ENCODE measurements around the gene SH3BP5.

Gene SH3BP5

DNA sequence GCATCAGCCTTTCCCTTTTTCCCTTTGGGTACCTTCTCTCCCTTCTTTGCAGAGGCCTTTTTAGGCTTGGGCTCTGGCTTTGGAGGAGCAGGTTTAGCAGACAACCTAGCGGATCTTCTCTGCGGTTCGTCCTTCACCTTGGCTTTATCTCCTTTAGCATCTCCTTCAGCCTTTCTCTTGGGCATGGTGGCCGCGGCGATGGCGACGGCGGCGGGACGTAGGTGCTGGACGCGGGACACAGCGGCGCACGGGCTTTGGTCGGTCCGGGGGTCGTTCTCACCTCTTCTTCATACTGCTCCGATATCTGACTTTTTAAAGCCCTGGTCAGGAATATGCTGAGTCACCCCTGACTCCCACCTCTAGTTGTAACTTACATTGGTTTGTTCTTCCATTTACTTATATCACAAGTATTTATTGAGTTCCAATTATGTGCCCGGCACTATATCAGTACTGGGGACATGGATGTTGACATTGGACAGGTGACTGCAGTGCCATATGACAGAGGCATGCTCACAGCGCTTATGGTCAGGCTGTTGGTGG lies 43.1 kb upstream of the SH3BP5 start:
- no peak for DNase-seq (ENCODE audit: low spot score)
- H2BK15ac ChIP-seq (ENCODE audit: low read length), result no peak overlapping the region
- no peak overlapping the region for H3K18ac ChIP-seq (ENCODE audit: low read length)
- H3K14ac ChIP-seq (ENCODE audit: low read length), result no peak overlapping the region
- no peak overlapping the region for H4K8ac ChIP-seq (ENCODE audit: low read depth, low read length)
- H3K27ac ChIP-seq (replicated peaks; ENCODE audit: low read length), result no peak overlapping the region
- H3K23ac ChIP-seq (ENCODE audit: low read depth, low read length, poor library complexity), result no peak overlapping the region
- H4K91ac ChIP-seq (ENCODE audit: low read depth, low read length, poor library complexity), result no peak overlapping the region
- no peak overlapping the region for H3K4me2 ChIP-seq (ENCODE audit: insufficient read depth, low read length, poor library complexity, severe bottlenecking)
- H3K9ac ChIP-seq (ENCODE audit: low read depth, low read length, poor library complexity), result peak overlapping the region; percentile 50
- no peak overlapping the region for H2AFZ ChIP-seq (ENCODE audit: low read length)
- peaks cover 0 to 4% (median 0%) of the 10 kb centered on the region in 3 experiments for H3K27me3 ChIP-seq (ENCODE audit: control insufficient read depth in 3 of 3, insufficient read depth in 3 of 3, low read depth in 1 of 3, low read length in 3 of 3)
- no peak overlapping the region for H2BK120ac ChIP-seq (ENCODE audit: low read depth, low read length)
- H2BK12ac ChIP-seq (ENCODE audit: low read length), result no peak overlapping the region
- no peak overlapping the region for H2AK5ac ChIP-seq (ENCODE audit: low read depth, low read length)
- no peaks in the 10 kb centered on the region for H3K36me3 ChIP-seq (replicated peaks in 1 of 2; ENCODE audit: control insufficient read depth in 2 of 2, insufficient read depth in 2 of 2, low read length in 2 of 2)
- no peak overlapping the region for H3K4me3 ChIP-seq (ENCODE audit: low read length in 2 of 2)
- H3K4ac ChIP-seq (ENCODE audit: low read length), result no peak overlapping the region
- no peaks in the 10 kb centered on the region for H3K79me1 ChIP-seq (ENCODE audit: low read depth, low read length)
- H3K9me3 ChIP-seq (replicated peaks in 1 of 2; ENCODE audit: control insufficient read depth in 2 of 2, insufficient read depth in 1 of 2, low read depth in 1 of 2, low read length in 2 of 2), result no peaks in the 10 kb centered on the region
- no peak overlapping the region for H2BK5ac ChIP-seq (ENCODE audit: low read length)
- no CpG with 5 or more reads among the region's 22 CpGs for WGBS, 2 donors (ENCODE audit: extremely low coverage in 2 of 2, insufficient read length in 2 of 2, insufficient replicate concordance in 1 of 2)
- H3K4me1 ChIP-seq (ENCODE audit: control insufficient read depth in 2 of 2, insufficient read depth in 1 of 2, low read depth in 1 of 2, low read length in 2 of 2), result peaks cover 0 to 2% of the 10 kb centered on the region in 2 donors

GRCh38 chr3:15372918-15373317 lies 40.5 kb upstream of the SH3BP5 start:
- H2AK5ac ChIP-seq (ENCODE audit: low read depth, low read length), result no peak overlapping the region
- H4K8ac ChIP-seq (ENCODE audit: low read depth, low read length), result no peak overlapping the region
- H3K4me3 ChIP-seq (ENCODE audit: low read length in 2 of 2), result no peak overlapping the region
- H3K4me1 ChIP-seq (ENCODE audit: control insufficient read depth in 2 of 2, insufficient read depth in 1 of 2, low read depth in 1 of 2, low read length in 2 of 2), result peaks cover 0 to 1% of the 10 kb centered on the region in 2 donors
- no peak overlapping the region for H4K91ac ChIP-seq (ENCODE audit: low read depth, low read length, poor library complexity)
- no peak overlapping the region for H3K23ac ChIP-seq (ENCODE audit: low read depth, low read length, poor library complexity)
- no peak for DNase-seq (ENCODE audit: low spot score)
- H2BK5ac ChIP-seq (ENCODE audit: low read length), result no peak overlapping the region
- H3K9me3 ChIP-seq (replicated peaks in 1 of 2; ENCODE audit: control insufficient read depth in 2 of 2, insufficient read depth in 1 of 2, low read depth in 1 of 2, low read length in 2 of 2), result no peaks in the 10 kb centered on the region
- H2BK12ac ChIP-seq (ENCODE audit: low read length), result no peak overlapping the region
- H3K18ac ChIP-seq (ENCODE audit: low read length), result no peak overlapping the region
- H3K4ac ChIP-seq (ENCODE audit: low read length), result no peak overlapping the region
- H3K79me1 ChIP-seq (ENCODE audit: low read depth, low read length), result no peaks in the 10 kb centered on the region
- no peak overlapping the region for H3K9ac ChIP-seq (ENCODE audit: low read depth, low read length, poor library complexity)
- H3K14ac ChIP-seq (ENCODE audit: low read length), result no peak overlapping the region
- H2AFZ ChIP-seq (ENCODE audit: low read length), result no peak overlapping the region
- no peak overlapping the region for H2BK120ac ChIP-seq (ENCODE audit: low read depth, low read length)
- H3K4me2 ChIP-seq (ENCODE audit: insufficient read depth, low read length, poor library complexity, severe bottlenecking), result no peak overlapping the region
- WGBS, 2 donors (ENCODE audit: extremely low coverage in 2 of 2, insufficient read length in 2 of 2, insufficient replicate concordance in 1 of 2), result no CpG with 5 or more reads among the region's 4 CpGs
- H2BK15ac ChIP-seq (ENCODE audit: low read length), result no peak overlapping the region
- H3K36me3 ChIP-seq (replicated peaks in 1 of 2; ENCODE audit: control insufficient read depth in 2 of 2, insufficient read depth in 2 of 2, low read length in 2 of 2), result no peaks in the 10 kb centered on the region
- no peak overlapping the region for H3K27ac ChIP-seq (replicated peaks; ENCODE audit: low read length)
- H3K27me3 ChIP-seq (ENCODE audit: control insufficient read depth in 3 of 3, insufficient read depth in 3 of 3, low read depth in 1 of 3, low read length in 3 of 3), result peaks cover 0 to 7% (median 0%) of the 10 kb centered on the region in 3 experiments

DNA sequence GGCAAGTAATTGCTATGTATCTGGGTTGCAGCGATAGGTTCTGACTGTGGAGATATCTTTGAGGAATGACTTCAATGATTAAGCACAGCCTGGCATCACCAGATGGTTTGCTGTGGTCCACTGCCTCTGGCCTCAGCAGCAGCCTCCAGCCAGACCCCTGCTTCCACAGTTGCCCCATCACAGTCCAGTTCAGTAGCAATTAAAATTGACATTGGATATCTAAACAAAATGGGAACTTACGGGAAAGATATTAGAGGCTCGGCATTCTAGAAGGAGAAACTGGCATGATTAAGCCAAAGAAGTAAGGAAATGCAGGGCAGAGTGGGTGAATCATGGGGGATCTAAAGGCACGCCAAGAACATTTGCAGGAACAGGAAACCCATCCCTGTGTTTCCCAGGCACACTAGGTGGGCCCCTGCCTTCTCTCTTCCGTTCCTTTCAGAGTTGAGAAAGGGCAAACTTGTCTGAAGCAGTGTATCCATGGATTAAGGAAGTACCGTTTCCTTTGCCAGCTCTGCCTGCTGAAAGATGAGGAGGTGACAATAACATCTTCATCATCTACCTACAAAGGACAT lies 36.3 kb upstream of the SH3BP5 start:
- Histone ChIP-seq H3K9ac (ENCODE audit: low read depth, low read length, poor library complexity) (no peak overlapping the region), H3K4me3 (ENCODE audit: low read length in 2 of 2) (no peak overlapping the region), H3K79me1 (ENCODE audit: low read depth, low read length) (no peaks in the 10 kb centered on the region), H3K18ac (ENCODE audit: low read length) (no peak overlapping the region), H2BK12ac (ENCODE audit: low read length) (no peak overlapping the region), H3K4ac (ENCODE audit: low read length) (no peak overlapping the region), H2AFZ (ENCODE audit: low read length) (peak overlapping the region; percentile 43), H3K23ac (ENCODE audit: low read depth, low read length, poor library complexity) (no peak overlapping the region), H3K36me3 (replicated peaks in 1 of 2; ENCODE audit: control insufficient read depth in 2 of 2, insufficient read depth in 2 of 2, low read length in 2 of 2) (no peaks in the 10 kb centered on the region), H3K27me3 (ENCODE audit: control insufficient read depth in 3 of 3, insufficient read depth in 3 of 3, low read depth in 1 of 3, low read length in 3 of 3) (peaks cover 0 to 7% (median 0%) of the 10 kb centered on the region in 3 experiments), H2BK5ac (ENCODE audit: low read length) (no peak overlapping the region), H3K4me2 (ENCODE audit: insufficient read depth, low read length, poor library complexity, severe bottlenecking) (no peak overlapping the region), H3K4me1 (ENCODE audit: control insufficient read depth in 2 of 2, insufficient read depth in 1 of 2, low read depth in 1 of 2, low read length in 2 of 2) (no peaks in the 10 kb centered on the region), H3K14ac (ENCODE audit: low read length) (no peak overlapping the region), H2AK5ac (ENCODE audit: low read depth, low read length) (no peak overlapping the region), H4K8ac (ENCODE audit: low read depth, low read length) (no peak overlapping the region), H2BK15ac (ENCODE audit: low read length) (no peak overlapping the region), H3K9me3 (replicated peaks in 1 of 2; ENCODE audit: control insufficient read depth in 2 of 2, insufficient read depth in 1 of 2, low read depth in 1 of 2, low read length in 2 of 2) (peaks cover 0 to 2% of the 10 kb centered on the region in 2 donors), H2BK120ac (ENCODE audit: low read depth, low read length) (no peak overlapping the region), H3K27ac (replicated peaks; ENCODE audit: low read length) (no peak overlapping the region), H4K91ac (ENCODE audit: low read depth, low read length, poor library complexity) (no peak overlapping the region)
- WGBS, 2 donors (ENCODE audit: extremely low coverage in 2 of 2, insufficient read length in 2 of 2, insufficient replicate concordance in 1 of 2), result no CpG with 5 or more reads among the region's 6 CpGs
- no peak for DNase-seq (ENCODE audit: low spot score)

GRCh38 chr3:15367059-15367458 lies 34.7 kb upstream of the SH3BP5 start:
- no peak overlapping the region for H3K9ac ChIP-seq (ENCODE audit: low read depth, low read length, poor library complexity)

More at GRCh38 chr3:15367059-15367458, 34.7 kb upstream of the SH3BP5 start:
- H3K4ac ChIP-seq (ENCODE audit: low read length), result no peak overlapping the region
- H2BK15ac ChIP-seq (ENCODE audit: low read length), result no peak overlapping the region
- H3K4me3 ChIP-seq (ENCODE audit: low read length in 2 of 2), result no peak overlapping the region
- no peak overlapping the region for H2BK12ac ChIP-seq (ENCODE audit: low read length)
- H2AFZ ChIP-seq (ENCODE audit: low read length), result no peak overlapping the region
- no peaks in the 10 kb centered on the region for H3K36me3 ChIP-seq (replicated peaks in 1 of 2; ENCODE audit: control insufficient read depth in 2 of 2, insufficient read depth in 2 of 2, low read length in 2 of 2)
- H3K27me3 ChIP-seq (ENCODE audit: control insufficient read depth in 3 of 3, insufficient read depth in 3 of 3, low read depth in 1 of 3, low read length in 3 of 3), result peaks cover 0 to 4% (median 0%) of the 10 kb centered on the region in 3 experiments
- WGBS, 2 donors (ENCODE audit: extremely low coverage in 2 of 2, insufficient read length in 2 of 2, insufficient replicate concordance in 1 of 2), result no CpG with 5 or more reads among the region's 1 CpG
- H3K4me2 ChIP-seq (ENCODE audit: insufficient read depth, low read length, poor library complexity, severe bottlenecking), result no peak overlapping the region
- H4K91ac ChIP-seq (ENCODE audit: low read depth, low read length, poor library complexity), result no peak overlapping the region
- H3K9me3 ChIP-seq (replicated peaks in 1 of 2; ENCODE audit: control insufficient read depth in 2 of 2, insufficient read depth in 1 of 2, low read depth in 1 of 2, low read length in 2 of 2), result peaks cover 0 to 2% of the 10 kb centered on the region in 2 donors
- no peak overlapping the region for H3K18ac ChIP-seq (ENCODE audit: low read length)
- H4K8ac ChIP-seq (ENCODE audit: low read depth, low read length), result no peak overlapping the region
- no peak overlapping the region for H2BK120ac ChIP-seq (ENCODE audit: low read depth, low read length)
- no peak overlapping the region for H2BK5ac ChIP-seq (ENCODE audit: low read length)
- no peak for DNase-seq (ENCODE audit: low spot score)
- no peak overlapping the region for H3K23ac ChIP-seq (ENCODE audit: low read depth, low read length, poor library complexity)
- H3K4me1 ChIP-seq (ENCODE audit: control insufficient read depth in 2 of 2, insufficient read depth in 1 of 2, low read depth in 1 of 2, low read length in 2 of 2), result no peaks in the 10 kb centered on the region
- no peak overlapping the region for H3K14ac ChIP-seq (ENCODE audit: low read length)
- H3K79me1 ChIP-seq (ENCODE audit: low read depth, low read length), result no peaks in the 10 kb centered on the region
- H2AK5ac ChIP-seq (ENCODE audit: low read depth, low read length), result no peak overlapping the region
- H3K27ac ChIP-seq (replicated peaks; ENCODE audit: low read length), result no peak overlapping the region
